Gastrocnemius medialis (tissue), 4 donors: Measurements from ENCODE around the gene SUCLG1. TPM values are rescaled to one million over a fixed set of nuclear protein-coding genes. Genes with fewer than 3 reads are reported as not detected.
"Not testable (repeated sequence)": the region's sequence is repeated elsewhere in the genome, so short reads cannot be mapped to it uniquely, and the experiment has no call there.

ENCODE experiments used
- ATAC-seq, 2 donors: fragments of 150-250 bp; one replicate each; pipeline ENCODE4 v1.9.1; 2016
- DNase-seq, 2 donors: peaks; one replicate each; pipeline ENCODE4 v3.0.0-alpha.2; 2019
- H3K27ac ChIP-seq, 4 donors: fragments of 200-600 bp; sonication (generic); 1 replicate in 1 of 4; 2 replicates in 3 of 4; pipeline ENCODE4 v1.5.1; 2016 to 2018; ENCODE audit warnings: mild to moderate bottlenecking in 2 of 4, moderate library complexity in 1 of 4
- H3K27me3 ChIP-seq, 3 donors: fragments of 200-600 bp; sonication (generic) in 2 of 3; 1 replicate in 1 of 3; 2 replicates in 2 of 3; pipeline versions ENCODE4 v1.5.1 to v1.6.0; 2016 to 2019; ENCODE audit warnings: mild to moderate bottlenecking in 1 of 3, moderate library complexity in 1 of 3
- H3K36me3 ChIP-seq, 2 donors: fragments of 200-600 bp; sonication (generic) in 1 of 2; one replicate each; pipeline ENCODE4 v1.5.1; 2017 to 2018
- H3K4me1 ChIP-seq, 2 donors: fragments of 200-600 bp; sonication (generic) in 1 of 2; one replicate each; pipeline ENCODE4 v1.5.1; 2016 to 2017; ENCODE audit warnings: mild to moderate bottlenecking in 2 of 2
- H3K4me3 ChIP-seq, 4 donors: fragments of 200-600 bp; sonication (generic) in 3 of 4; 1 replicate in 1 of 4; 2 replicates in 3 of 4; pipeline ENCODE4 v1.5.1; 2016 to 2019; ENCODE audit warnings: mild to moderate bottlenecking in 2 of 4
- H3K9me3 ChIP-seq, 3 donors: fragments of 200-600 bp; sonication (generic) in 2 of 3; 1 replicate in 1 of 3; 2 replicates in 2 of 3; pipeline ENCODE4 v1.5.1; 2016 to 2019
- POLR2A ChIP-seq, 2 donors: fragments of 450-650 bp; IDR thresholded peaks; one replicate each; pipeline ENCODE4 v1.6.1; 2017; ENCODE audit warnings: antibody characterized with exemption in 2 of 2, mild to moderate bottlenecking in 2 of 2, moderate library complexity in 2 of 2
- in situ Hi-C, 4 donors: fragments of 200-750 bp; cut with MboI; loops; one replicate each; pipeline versions ENCODE4 v1.15.0 to v1.8.0; 2017; ENCODE audit warnings: low sequenced_read_pairs in 4 of 4
- intact Hi-C: fragments of 100-400 bp; cut with DNase I; formaldehyde crosslinking; loops from one replicate; pipeline ENCODE4 v1.15.1; 2023; ENCODE audit warnings: low total_unique reads
- total RNA-seq, 4 donors: library from RNA; depleted of rRNA; stranded (reverse); fragments of >200 nt; gene quantifications; one replicate each; pipeline versions ENCODE4 v1.1.0 to v1.2.3, GENCODE V29; 2016
- TF ChIP-seq, protein P1 (sequence below), 5 experiments: fragments of 450-650 bp in 3 of 5; fragments of 200-600 bp in 2 of 5; sonication (generic) in 2 of 5; IDR thresholded peaks in 4 of 5; conservative IDR thresholded peaks in 1 of 5; 1 replicate in 4 of 5; 2 replicates in 1 of 5; pipeline ENCODE4 v1.5.1; 2016 to 2019; ENCODE audit warnings: antibody characterized with exemption in 5 of 5, mild to moderate bottlenecking in 3 of 5, moderate library complexity in 3 of 5

SUCLG1 gene
- total RNA-seq, 4 donors from 2014 or later: 96.9 to 136 (median 117) TPM

DNA sequence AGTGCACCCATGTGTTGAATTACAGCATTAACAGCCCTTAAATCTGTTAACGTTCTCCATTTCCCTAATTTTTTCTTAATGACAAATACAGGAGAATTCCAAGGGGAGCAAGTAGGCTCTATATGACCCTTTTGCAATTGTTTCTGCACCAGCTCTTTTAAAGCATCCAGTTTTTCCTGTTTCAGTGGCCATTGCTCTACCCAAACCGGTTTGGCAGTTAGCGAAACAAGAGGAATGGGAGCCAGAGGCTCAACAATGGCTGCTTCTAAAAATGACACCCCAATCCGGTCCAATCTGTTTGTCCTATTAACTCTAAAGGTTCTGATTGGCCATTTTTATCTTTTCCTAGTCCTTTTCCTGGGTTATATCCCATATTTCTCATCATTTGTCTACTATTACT lies 15.1 kb upstream of the SUCLG1 start:
- H3K27ac ChIP-seq: no peak overlapping the region
- H3K4me1 ChIP-seq: no peaks in the 10 kb centered on the region
- no peak for DNase-seq
- in situ Hi-C loops (no loop called here), intact Hi-C loops (no loop called here)
- H3K27me3 ChIP-seq: no peaks in the 10 kb centered on the region
- TF ChIP-seq, protein P1, sequence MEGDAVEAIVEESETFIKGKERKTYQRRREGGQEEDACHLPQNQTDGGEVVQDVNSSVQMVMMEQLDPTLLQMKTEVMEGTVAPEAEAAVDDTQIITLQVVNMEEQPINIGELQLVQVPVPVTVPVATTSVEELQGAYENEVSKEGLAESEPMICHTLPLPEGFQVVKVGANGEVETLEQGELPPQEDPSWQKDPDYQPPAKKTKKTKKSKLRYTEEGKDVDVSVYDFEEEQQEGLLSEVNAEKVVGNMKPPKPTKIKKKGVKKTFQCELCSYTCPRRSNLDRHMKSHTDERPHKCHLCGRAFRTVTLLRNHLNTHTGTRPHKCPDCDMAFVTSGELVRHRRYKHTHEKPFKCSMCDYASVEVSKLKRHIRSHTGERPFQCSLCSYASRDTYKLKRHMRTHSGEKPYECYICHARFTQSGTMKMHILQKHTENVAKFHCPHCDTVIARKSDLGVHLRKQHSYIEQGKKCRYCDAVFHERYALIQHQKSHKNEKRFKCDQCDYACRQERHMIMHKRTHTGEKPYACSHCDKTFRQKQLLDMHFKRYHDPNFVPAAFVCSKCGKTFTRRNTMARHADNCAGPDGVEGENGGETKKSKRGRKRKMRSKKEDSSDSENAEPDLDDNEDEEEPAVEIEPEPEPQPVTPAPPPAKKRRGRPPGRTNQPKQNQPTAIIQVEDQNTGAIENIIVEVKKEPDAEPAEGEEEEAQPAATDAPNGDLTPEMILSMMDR (IDR thresholded peaks at IDR 0.05 in 4 of 5, conservative IDR thresholded peaks at IDR 0.05 in 1 of 5): no peak
- no peak for TF ChIP-seq POLR2A (IDR thresholded peaks at IDR 0.05)
- H3K9me3 ChIP-seq: no peaks in the 10 kb centered on the region
- no peaks in the 10 kb centered on the region for H3K36me3 ChIP-seq
- H3K4me3 ChIP-seq: no peak overlapping the region
- ATAC-seq: no peak

DNA sequence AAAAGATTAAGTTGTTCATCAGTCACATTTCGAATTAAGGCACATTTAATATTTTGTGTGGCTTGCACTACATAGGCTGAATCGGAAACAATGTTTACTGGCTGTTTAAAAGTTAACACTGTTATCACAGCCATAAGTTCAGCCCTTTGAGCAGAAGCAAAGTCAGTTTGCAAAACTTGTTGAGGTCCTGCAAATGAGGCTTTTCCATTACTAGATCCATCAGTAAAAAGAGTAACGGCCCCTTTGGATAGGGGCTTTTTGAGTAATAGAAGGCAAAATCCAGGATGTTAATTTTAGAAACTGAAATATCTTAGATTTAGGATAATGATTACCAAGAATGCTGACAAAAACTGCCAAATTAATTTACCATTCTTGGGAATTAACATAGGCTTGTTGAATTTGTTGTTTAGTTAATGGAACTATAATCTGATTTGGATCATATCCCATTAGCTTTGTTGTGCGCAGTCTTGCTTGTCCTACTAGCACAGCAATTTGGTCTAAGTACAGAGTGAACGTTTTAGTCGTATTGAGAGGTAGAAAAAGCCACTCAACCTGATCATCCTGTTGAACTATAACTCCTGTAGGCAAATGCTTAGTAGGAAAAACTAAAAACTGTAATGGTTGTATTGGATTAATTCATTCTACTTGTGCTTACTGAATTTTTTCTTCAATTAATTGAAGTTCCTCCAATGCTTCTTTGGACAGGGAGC lies 13.9 kb upstream of the SUCLG1 start:
- no peak overlapping the region for H3K27ac ChIP-seq
- H3K4me1 ChIP-seq: no peaks in the 10 kb centered on the region
- in situ Hi-C loops (no loop called here), intact Hi-C loops (no loop called here)
- DNase-seq: no peak
- no peaks in the 10 kb centered on the region for H3K36me3 ChIP-seq
- ATAC-seq: no peak
- H3K4me3 ChIP-seq: no peak overlapping the region
- TF ChIP-seq POLR2A (IDR thresholded peaks at IDR 0.05): no peak
- TF ChIP-seq, protein P1 (IDR thresholded peaks at IDR 0.05 in 4 of 5, conservative IDR thresholded peaks at IDR 0.05 in 1 of 5): no peak
- no peaks in the 10 kb centered on the region for H3K9me3 ChIP-seq
- H3K27me3 ChIP-seq: no peaks in the 10 kb centered on the region

DNA sequence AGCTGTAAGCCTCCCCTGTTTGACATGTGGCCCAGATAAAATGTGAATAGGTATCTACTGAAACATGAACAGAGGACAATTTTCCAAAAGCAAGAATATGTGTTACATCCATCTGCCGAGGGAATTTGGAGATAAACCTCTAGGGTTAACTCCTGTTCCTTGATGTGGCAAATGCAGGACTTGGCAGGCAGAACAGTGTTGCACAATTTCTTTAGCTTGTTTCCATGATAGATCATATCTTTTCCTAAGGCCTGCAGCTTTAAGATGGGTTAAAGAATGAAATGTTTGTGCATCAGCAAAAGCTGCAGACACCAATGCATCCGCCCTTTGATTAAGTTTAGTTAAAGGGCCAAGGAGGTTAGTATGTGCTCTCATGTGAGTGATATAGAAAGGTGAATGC lies 13.3 kb upstream of the SUCLG1 start:
- DNase-seq, H3K4me1 ChIP-seq, H3K4me3 ChIP-seq, ATAC-seq, H3K27me3 ChIP-seq, H3K36me3 ChIP-seq, in situ Hi-C loops, H3K27ac ChIP-seq, intact Hi-C loops, H3K9me3 ChIP-seq: not testable (repeated sequence)

DNA sequence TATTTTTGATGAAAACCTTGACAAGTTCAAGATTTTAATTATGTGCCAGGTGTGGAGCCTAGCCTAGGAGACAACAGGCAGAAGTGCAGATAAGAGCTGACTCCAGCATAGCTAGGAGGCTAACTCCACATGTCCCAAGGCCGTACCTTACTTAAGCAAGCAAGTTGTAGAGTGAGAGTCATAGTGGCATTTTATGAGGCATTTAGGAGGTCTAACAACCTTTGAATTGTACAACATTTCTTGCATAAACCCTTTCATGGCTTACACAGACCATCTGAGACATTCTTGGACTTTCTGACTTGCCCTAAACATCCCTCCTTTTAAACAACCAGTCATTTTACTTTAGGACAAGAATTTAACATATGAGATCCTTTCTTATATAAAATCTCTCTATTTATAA lies 8.3 kb upstream of the SUCLG1 start:
- ATAC-seq (no peak), DNase-seq (no peak)
- TF ChIP-seq POLR2A (IDR thresholded peaks at IDR 0.05): no peak
- TF ChIP-seq, protein P1 (IDR thresholded peaks at IDR 0.05 in 4 of 5, conservative IDR thresholded peaks at IDR 0.05 in 1 of 5): no peak
- Histone ChIP-seq H3K9me3 (no peaks in the 10 kb centered on the region), H3K27ac (no peak overlapping the region), H3K4me3 (no peak overlapping the region), H3K27me3 (no peaks in the 10 kb centered on the region), H3K36me3 (no peaks in the 10 kb centered on the region), H3K4me1 (no peaks in the 10 kb centered on the region)
- in situ Hi-C loops: no loop called here
- intact Hi-C loops: no loop called here

DNA sequence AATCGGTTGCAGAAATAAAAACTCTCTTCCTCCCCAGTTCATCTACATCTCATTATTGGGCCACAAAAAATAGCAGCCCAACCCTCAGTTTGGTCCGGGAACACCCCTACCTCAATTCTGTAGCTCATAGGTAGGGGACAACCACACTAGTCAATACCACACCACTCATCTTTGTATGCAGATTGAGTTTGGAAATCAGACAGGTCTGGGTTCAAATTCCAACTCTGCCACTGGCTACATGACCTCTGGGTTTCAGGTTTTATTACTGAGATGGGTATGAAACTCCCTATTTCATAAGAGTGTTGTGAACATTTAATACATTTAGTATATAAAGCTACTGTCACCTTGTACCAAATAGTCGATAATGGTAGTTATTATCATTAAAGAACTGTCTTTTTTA lies 2.2 kb upstream of the SUCLG1 start:
- in situ Hi-C loops: no loop called here
- DNase-seq (no peak), ATAC-seq (no peak)
- H3K27me3 ChIP-seq: no peaks in the 10 kb centered on the region
- TF ChIP-seq POLR2A (IDR thresholded peaks at IDR 0.05): no peak
- TF ChIP-seq, protein P1 (IDR thresholded peaks at IDR 0.05 in 4 of 5, conservative IDR thresholded peaks at IDR 0.05 in 1 of 5): no peak
- H3K27ac ChIP-seq: no peak overlapping the region
- intact Hi-C loops: no loop called here
- H3K36me3 ChIP-seq: no peaks in the 10 kb centered on the region
- peaks cover 25 to 29% of the 10 kb centered on the region in 2 donors for H3K4me1 ChIP-seq
- H3K9me3 ChIP-seq: no peaks in the 10 kb centered on the region
- no peak overlapping the region for H3K4me3 ChIP-seq
